BE2C (cell line): Measurements from ENCODE around the gene TAT. TPM values are rescaled to one million over a fixed set of nuclear protein-coding genes. Genes with fewer than 3 reads are reported as not detected.

Experiments used
- DNase-seq: peaks from one replicate; pipeline ENCODE4 v3.0.0-alpha.2; 2020
- H3K27me3 ChIP-seq: fragments of 250-450 bp; sonication (Bioruptor Pico); 2 replicates; pipeline ENCODE4 v1.5.1; 2020; ENCODE audit warnings: mild to moderate bottlenecking
- H3K36me3 ChIP-seq: fragments of 250-450 bp; sonication (Bioruptor Pico); 2 replicates; pipeline ENCODE4 v1.5.1; 2020; ENCODE audit warnings: mild to moderate bottlenecking
- H3K4me1 ChIP-seq: fragments of 250-450 bp; sonication (Bioruptor Pico); 2 replicates; pipeline ENCODE4 v1.5.1; 2020
- H3K4me3 ChIP-seq: 2 replicates; pipeline ENCODE4 v1.5.1; 2011; ENCODE audit warnings: low read depth, low read length
- H3K9me3 ChIP-seq: fragments of 250-450 bp; sonication (Bioruptor Pico); 2 replicates; pipeline ENCODE4 v1.5.1; 2020
- polyA plus RNA-seq: library from polyadenylated mRNA; unstranded; fragments of >200 nt; gene quantifications from one replicate; pipeline ENCODE4 v1.2.1, GENCODE V29; 2012; ENCODE audit warnings: low read depth, missing spikeins; ENCODE audit not compliant: insufficient read length, insufficient read depth
- TF ChIP-seq, protein P1 (sequence below): IDR thresholded peaks from 2 replicates; pipeline ENCODE4 v1.5.1; 2012; ENCODE audit warnings: mild to moderate bottlenecking, low read depth, low read length

TAT gene
- polyA plus RNA-seq = not detected

- peaks cover 56% of the 10 kb centered on the region for H3K27me3 ChIP-seq
- no peaks in the 10 kb centered on the region for H3K4me1 ChIP-seq
- DNase-seq = no peak
- H3K4me3 ChIP-seq = no peak within 1 kb of the TSS
- H3K9me3 ChIP-seq = no peaks in the 10 kb centered on the region
- H3K36me3 ChIP-seq = no peaks in the 10 kb centered on the region
- TF ChIP-seq, protein P1, sequence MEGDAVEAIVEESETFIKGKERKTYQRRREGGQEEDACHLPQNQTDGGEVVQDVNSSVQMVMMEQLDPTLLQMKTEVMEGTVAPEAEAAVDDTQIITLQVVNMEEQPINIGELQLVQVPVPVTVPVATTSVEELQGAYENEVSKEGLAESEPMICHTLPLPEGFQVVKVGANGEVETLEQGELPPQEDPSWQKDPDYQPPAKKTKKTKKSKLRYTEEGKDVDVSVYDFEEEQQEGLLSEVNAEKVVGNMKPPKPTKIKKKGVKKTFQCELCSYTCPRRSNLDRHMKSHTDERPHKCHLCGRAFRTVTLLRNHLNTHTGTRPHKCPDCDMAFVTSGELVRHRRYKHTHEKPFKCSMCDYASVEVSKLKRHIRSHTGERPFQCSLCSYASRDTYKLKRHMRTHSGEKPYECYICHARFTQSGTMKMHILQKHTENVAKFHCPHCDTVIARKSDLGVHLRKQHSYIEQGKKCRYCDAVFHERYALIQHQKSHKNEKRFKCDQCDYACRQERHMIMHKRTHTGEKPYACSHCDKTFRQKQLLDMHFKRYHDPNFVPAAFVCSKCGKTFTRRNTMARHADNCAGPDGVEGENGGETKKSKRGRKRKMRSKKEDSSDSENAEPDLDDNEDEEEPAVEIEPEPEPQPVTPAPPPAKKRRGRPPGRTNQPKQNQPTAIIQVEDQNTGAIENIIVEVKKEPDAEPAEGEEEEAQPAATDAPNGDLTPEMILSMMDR = no peak
Observed at GRCh38 chr16:71576971-71577370, at the start of gene TAT. TAT (minus strand) TSS chr16:71577092; CDS start chr16:71576415, 677 bp downstream.

DNA sequence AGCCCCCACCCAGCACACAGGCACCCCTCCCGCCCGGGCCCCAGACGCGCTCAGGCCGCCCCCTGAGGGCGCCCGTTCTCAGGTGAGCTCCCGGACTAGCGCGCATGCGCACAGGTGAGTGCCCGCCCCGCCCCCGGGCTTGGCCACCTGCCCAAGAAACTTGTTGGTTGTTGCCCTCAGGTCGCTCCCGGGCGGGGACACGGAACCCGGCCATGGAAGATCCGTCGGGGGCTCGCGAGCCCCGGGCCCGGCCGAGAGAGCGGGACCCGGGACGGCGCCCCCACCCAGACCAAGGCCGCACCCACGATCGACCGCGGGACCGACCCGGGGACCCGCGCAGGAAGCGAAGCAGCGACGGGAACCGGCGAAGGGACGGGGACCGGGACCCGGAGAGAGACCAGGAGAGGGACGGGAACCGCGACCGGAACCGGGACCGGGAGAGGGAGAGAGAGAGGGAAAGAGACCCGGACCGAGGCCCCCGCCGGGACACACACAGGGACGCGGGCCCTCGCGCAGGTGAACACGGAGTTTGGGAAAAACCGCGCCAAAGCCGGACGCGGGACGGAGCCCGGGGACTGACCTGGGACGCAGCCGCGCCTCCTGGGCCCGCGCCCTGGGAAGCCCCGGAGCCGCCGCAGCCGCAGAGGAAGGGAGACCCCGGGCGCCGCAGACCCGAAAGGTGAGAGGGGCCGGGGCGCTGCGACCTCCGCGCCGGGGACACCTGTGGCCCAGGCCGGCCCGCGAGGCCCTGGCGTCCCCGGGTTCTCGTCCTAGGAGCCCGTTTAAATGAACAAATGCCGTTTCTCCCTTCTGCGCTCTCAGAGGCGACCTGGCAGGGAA is 49.3 kb upstream of the TAT start, which contains the start of gene MARVELD3:
Gene MARVELD3 (plus strand): TSS at position 167 of the 840 bp plus-strand sequence. CDS start 46 bp downstream, at position 213.
- no peak for DNase-seq
- no peak within 1 kb of the TSS for H3K4me3 ChIP-seq
- peaks cover 28% of the 10 kb centered on the region for H3K27me3 ChIP-seq

DNA sequence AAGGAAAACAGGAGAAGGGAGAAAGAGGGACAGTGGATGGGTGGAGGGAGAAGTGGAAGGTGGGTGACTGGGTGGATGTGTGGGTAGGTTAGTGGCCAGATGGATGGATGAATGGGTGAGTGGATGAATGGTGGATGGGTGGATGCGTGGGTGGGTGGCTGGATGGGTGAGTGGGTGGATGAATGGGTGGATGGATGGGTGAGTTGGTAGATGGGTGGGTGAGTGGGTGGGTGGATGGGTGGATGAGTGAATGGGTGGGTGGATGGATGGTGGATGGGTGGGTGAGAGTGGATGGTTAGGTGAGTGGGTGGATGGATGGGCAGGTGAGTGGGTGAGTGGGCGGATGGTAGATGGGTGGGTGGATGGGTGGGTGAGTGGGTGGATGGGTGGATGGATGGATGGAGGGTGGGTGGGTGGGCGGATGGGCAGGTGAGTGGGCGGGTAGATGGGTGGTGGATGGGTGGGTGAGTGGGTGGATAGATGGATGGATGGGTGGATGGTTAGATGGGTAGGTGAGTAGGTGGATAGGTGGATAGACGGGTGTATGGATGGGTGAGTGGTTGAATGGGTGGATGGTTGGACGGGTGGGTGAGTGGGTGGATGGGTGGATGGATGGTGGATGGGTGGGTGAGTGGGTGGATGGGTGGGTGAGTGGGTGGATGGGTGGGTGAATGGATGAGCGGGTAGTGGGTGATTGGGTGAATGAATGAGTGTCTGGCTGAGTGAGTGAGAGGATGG is 48.4 kb upstream of the TAT start:
- no peak for DNase-seq
- H3K4me3 ChIP-seq = no peak overlapping the region
- TF ChIP-seq, protein P1 = no peak
- H3K36me3 ChIP-seq = no peaks in the 10 kb centered on the region
- no peaks in the 10 kb centered on the region; the same call in 1 of the 2 replicates for H3K9me3 ChIP-seq
- no peaks in the 10 kb centered on the region for H3K4me1 ChIP-seq
- peaks cover 28% of the 10 kb centered on the region for H3K27me3 ChIP-seq

More for the DNA sequence above, 49.3 kb upstream of the TAT start, which contains the start of gene MARVELD3:
- TF ChIP-seq, protein P1 = no peak
- Histone ChIP-seq H3K9me3 (no peaks in the 10 kb centered on the region; the same call in 1 of the 2 replicates), H3K4me1 (no peaks in the 10 kb centered on the region), H3K36me3 (no peaks in the 10 kb centered on the region)

DNA sequence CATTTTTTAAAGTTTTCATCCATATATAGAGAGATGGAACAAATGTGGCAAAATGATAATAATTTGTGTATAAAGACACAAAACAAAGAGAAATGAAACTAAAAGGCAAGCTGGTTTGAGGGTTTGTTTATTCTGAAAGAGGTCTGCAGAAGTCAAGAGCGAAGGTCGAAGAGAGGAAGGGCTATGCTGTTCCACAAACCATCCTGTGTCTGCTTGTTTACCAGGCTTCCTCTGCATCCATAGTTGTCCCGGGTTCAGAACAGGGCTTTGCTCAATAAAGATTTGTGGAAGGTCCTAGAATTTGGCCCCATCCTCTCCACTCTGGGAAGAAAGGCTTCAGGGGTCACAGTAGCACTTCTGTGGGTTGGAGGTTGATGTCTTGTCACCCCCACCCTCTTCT is 46.7 kb upstream of the TAT start:
- Histone ChIP-seq H3K4me1 (no peaks in the 10 kb centered on the region), H3K27me3 (peaks cover 28% of the 10 kb centered on the region), H3K4me3 (no peak overlapping the region), H3K36me3 (no peaks in the 10 kb centered on the region), H3K9me3 (no peaks in the 10 kb centered on the region; the same call in 1 of the 2 replicates)
- no peak for DNase-seq
- TF ChIP-seq, protein P1 = no peak

DNA sequence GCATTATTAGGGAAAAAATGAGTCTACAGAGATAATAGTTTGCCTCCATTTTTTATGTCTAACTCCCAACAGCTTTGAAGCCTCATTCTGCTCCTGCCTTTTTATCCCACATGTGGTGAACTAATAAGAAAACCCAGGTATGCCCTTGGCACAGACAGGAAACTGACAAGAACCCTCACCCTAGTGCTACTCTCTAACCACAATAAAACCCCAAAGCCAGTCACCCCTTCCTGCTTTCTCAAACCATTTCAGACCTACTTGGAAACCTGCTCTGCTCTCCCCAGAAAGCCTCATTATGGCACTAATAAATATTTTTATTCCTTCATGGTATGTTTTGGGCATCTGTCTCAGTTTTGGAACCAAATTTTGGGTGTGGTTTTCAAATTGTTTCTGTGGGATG is 45.2 kb upstream of the TAT start:
- DNase-seq = no peak
- H3K27me3 ChIP-seq = peaks cover 25% of the 10 kb centered on the region
- H3K4me1 ChIP-seq = no peaks in the 10 kb centered on the region
- TF ChIP-seq, protein P1 = no peak
- no peaks in the 10 kb centered on the region; the same call in 1 of the 2 replicates for H3K9me3 ChIP-seq
- no peak overlapping the region for H3K4me3 ChIP-seq
- no peaks in the 10 kb centered on the region for H3K36me3 ChIP-seq
